ENCODE data around the gene CUX1. TPM values are rescaled to one million over a fixed set of nuclear protein-coding genes. Genes with fewer than 3 reads are reported as not detected.

The CUX1 gene
- total and polyA plus RNA-seq, 10 of the 15 experiments (the other 5 are each of a cell fraction or from before 2014, with no cell fraction given): 6.1 to 48.6 (median 25.9) TPM

DNA sequence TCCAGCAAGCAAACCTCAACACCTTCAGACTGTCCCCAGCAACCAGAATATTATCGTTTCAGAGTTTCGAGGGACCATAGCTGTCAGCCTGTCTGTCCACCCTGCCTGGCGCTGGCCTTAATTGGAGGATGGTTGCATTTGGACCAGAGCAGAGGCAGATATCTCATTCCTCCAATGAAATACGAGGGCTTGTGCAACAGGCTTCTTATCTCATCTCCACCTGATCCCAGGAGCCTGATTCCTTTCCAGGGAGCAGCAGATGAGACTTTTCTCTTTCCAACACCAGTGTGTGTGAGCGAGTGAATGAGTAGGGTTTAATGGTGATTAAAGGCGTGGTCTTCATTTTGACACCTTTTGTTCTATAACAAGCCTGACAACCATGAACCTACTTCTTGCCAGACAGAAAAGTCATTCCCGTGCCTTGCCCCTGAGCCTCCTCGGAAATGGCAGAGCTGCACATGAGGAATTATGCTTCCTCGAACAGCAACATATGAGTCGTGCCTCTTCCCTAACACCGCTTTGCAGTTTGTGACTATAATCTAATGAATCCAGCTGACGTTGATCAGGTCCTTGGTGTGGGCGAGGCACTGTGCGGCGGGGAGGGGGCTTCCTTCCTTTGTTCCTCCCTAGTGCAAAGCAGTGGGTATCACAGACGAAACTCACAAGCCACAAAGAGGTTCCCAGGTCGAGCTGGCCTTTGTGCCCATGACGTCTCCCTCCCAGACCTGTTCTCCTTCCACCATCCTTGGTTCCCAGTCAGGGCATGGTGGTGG lies 147.4 kb downstream of the CUX1 start (continued):
- TF ChIP-seq RBBP5 (conservative IDR thresholded peaks at IDR 0.05) (no peak), IKZF2 (IDR thresholded peaks at IDR 0.05) (no peak), RUNX3 (IDR thresholded peaks at IDR 0.05; ENCODE audit: low read length) (no peak), CBX3 (IDR thresholded peaks at IDR 0.05; ENCODE audit: borderline replicate concordance, low read depth) (no peak), GABPA (IDR thresholded peaks at IDR 0.05; ENCODE audit: low read depth) (no peak), FOS (IDR thresholded peaks at IDR 0.05; ENCODE audit: borderline replicate concordance, extremely low read depth, insufficient read length) (no peak), CBX5 (IDR thresholded peaks at IDR 0.05; ENCODE audit: low read depth) (no peak), ZSCAN29 (IDR thresholded peaks at IDR 0.05) (no peak)

DNA sequence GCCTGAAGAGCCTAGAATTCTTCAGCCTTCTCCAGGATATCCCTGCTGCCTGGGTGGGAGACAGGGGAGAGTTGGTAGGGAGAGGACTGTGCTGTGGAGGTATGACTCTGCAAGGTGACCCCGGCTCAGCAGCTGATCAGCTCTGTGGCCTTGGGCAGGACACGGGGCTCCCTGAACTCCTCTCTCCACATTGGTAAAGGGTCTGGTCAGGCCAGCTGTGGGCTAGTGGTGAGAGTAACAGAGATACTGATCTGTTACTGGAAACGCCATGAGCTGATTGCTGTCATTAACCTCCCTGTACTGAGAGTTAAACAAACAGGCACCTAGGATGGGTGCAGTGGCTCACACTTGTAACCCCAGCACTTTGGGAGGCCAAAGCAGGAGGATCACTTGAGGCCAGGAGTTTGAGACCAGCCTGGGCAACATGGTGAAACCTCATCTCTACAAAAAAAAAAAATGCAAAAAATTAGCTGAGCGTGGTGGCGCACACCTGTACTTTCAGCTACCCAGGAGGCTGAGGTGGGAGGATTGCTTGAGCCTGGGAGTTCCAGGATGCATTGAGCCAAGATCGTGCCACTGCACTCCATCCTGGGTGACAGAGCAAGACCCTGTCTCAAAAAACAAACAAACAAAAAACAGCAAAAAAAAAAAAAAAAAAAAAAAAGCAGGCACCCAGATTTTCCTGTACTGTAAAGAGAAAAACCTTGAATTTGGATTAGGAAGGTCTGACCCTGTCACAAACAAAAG lies 151.5 kb downstream of the CUX1 start:
- ChIA-PET CTCF (interaction anchor here (0.7 kb wide), 2 partner anchors 9 to 99 kb away, joined by 3 read pairs; no protein-coding TSS in a partner anchor), RAD21 (ENCODE audit: unreplicated experiment) (no interaction called here), SMC1A (ENCODE audit: uncharacterized antibody, unreplicated experiment) (interaction anchor here (1.0 to 1.9 kb wide), 4 partner anchors 10 to 36 kb away, joined by 3 to 5 read pairs (median 4); no protein-coding TSS in a partner anchor), POLR2A (interaction anchor here (0.7 kb wide), 1 partner anchor 8 kb away, joined by 8 read pairs; no protein-coding TSS in a partner anchor)
- Histone ChIP-seq H3K4me3 (no peak overlapping the region), H3K4me2 (ENCODE audit: control insufficient read depth, insufficient read depth) (no peak overlapping the region), H4K20me1 (ENCODE audit: control insufficient read depth, insufficient read depth) (no peaks in the 10 kb centered on the region), H3K9ac (ENCODE audit: control insufficient read depth, insufficient read depth, low read length) (no peak overlapping the region), H3K27me3 (replicated peaks in 1 of 2; ENCODE audit: control insufficient read depth in 2 of 2, insufficient read depth in 2 of 2, low read length in 1 of 2) (no peaks in the 10 kb centered on the region), H3K36me3 (ENCODE audit: control insufficient read depth in 2 of 2, insufficient read depth in 2 of 2, low read length in 1 of 2) (peaks cover 0 to 4% of the 10 kb centered on the region in 2 experiments; a peak in 2 of 4 replicates), H2AFZ (ENCODE audit: control insufficient read depth, low read depth, low read length) (no peak overlapping the region), H3K79me2 (ENCODE audit: control insufficient read depth, insufficient read depth, low read length) (no peaks in the 10 kb centered on the region), H3K27ac (ENCODE audit: control insufficient read depth, insufficient read depth) (no peak overlapping the region), H3K4me1 (ENCODE audit: control insufficient read depth, insufficient read depth, low read length) (no peaks in the 10 kb centered on the region), H3K9me3 (replicated peaks; ENCODE audit: control insufficient read depth, insufficient read depth, low read length) (no peaks in the 10 kb centered on the region)
- no peak for ATAC-seq
- no peak for FAIRE-seq
- BruUV-seq (replicated peaks): no TSS peak
- DNase-seq (ENCODE audit: low read depth, low spot score): no peak
- intact Hi-C loops (cut with micrococcal nuclease; ENCODE audit: unreplicated experiment) (no loop called here), in situ Hi-C loops (cut with MboI) (no loop called here)
- TF ChIP-seq ZNF622 (IDR thresholded peaks at IDR 0.05) (no peak), FOXM1 (IDR thresholded peaks at IDR 0.05; ENCODE audit: low read depth, low read length) (no peak), EGR1 (IDR thresholded peaks at IDR 0.05; ENCODE audit: borderline replicate concordance in 1 of 2, low read depth in 2 of 2, low read length in 2 of 2) (no peak), NBN (IDR thresholded peaks at IDR 0.05) (no peak), CBX5 (IDR thresholded peaks at IDR 0.05; ENCODE audit: low read depth) (no peak), POLR2AphosphoS5 (IDR thresholded peaks at IDR 0.05; ENCODE audit: low read length) (no peak), MTA2 (IDR thresholded peaks at IDR 0.05; ENCODE audit: low read depth) (no peak), ZBED1 (IDR thresholded peaks at IDR 0.05; ENCODE audit: borderline replicate concordance) (no peak), HDGF (IDR thresholded peaks at IDR 0.05) (no peak), FOS (IDR thresholded peaks at IDR 0.05; ENCODE audit: borderline replicate concordance, extremely low read depth, insufficient read length) (no peak), KAT2A (conservative IDR thresholded peaks at IDR 0.05; ENCODE audit: control insufficient read depth, low read depth, low read length) (no peak), SREBF2 (IDR thresholded peaks at IDR 0.05; ENCODE audit: low read length) (no peak), MYC (IDR thresholded peaks at IDR 0.05; ENCODE audit: insufficient read depth, insufficient read length, insufficient replicate concordance, low read length, severe bottlenecking) (no peak), HDAC6 (IDR thresholded peaks at IDR 0.05; ENCODE audit: unreplicated experiment) (no peak), DPF2 (IDR thresholded peaks at IDR 0.05) (no peak), EED (IDR thresholded peaks at IDR 0.05; ENCODE audit: low read depth) (no peak)
- 87% methylated on average over 6 of the region's 6 CpGs for WGBS (ENCODE audit: insufficient coverage, insufficient replicate concordance, low lambda C conversion rate, missing lambda C conversion rate)
